ENCODE measurements around the gene IFIT3. TPM values are rescaled to one million over a fixed set of nuclear protein-coding genes. Genes with fewer than 3 reads are reported as not detected.

Gene IFIT3
- total and polyA plus RNA-seq, 9 of the 15 experiments (the other 6 are each of a cell fraction or from before 2014, with no cell fraction given), result 0.23 to 2.2 (median 0.77) TPM

DNA sequence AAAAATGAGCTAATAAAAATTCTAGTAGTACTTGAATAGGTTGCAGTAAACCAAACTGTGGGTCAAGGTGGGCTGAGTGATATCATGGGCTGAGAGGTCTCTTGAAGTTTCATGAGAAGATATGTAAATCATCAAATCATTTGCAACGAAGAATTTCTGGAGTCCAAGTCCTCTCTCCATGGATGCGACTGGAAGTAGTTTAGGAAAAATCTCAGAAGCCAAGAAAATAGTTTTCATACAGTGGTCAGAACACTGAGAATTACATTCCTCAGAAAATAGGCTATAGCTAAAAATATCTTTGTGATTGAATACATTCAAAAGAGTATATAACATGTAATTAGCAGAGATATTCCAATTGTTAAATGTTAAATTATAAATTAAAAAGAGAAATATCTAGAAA lies 61.0 kb downstream of the IFIT3 start:
- WGBS (ENCODE audit: insufficient coverage, low coverage, missing lambda C conversion rate), result 22% methylated on average over 2 of the region's 2 CpGs
- Histone ChIP-seq H3K9ac (ENCODE audit: insufficient read depth in 1 of 2, low read depth in 2 of 2, low read length in 2 of 2) (no peak overlapping the region), H3K79me2 (ENCODE audit: control insufficient read depth, insufficient read depth, low read length) (no peaks in the 10 kb centered on the region), H3K4me3 (no peak overlapping the region), H3K9me1 (ENCODE audit: control insufficient read depth, insufficient read depth, low read length) (no peaks in the 10 kb centered on the region), H3K4me1 (replicated peaks in 1 of 2; ENCODE audit: control insufficient read depth in 2 of 2, insufficient read depth in 2 of 2, low read length in 2 of 2) (peaks cover 0 to 8% of the 10 kb centered on the region in 2 experiments; a peak in 3 of 5 replicates), H3K4me2 (ENCODE audit: insufficient read depth, low read length) (no peak overlapping the region), H3K27me3 (ENCODE audit: control insufficient read depth in 2 of 2, insufficient read depth in 2 of 2, low read length in 2 of 2) (no peaks in the 10 kb centered on the region), H3K27ac (ENCODE audit: extremely low read depth, low read depth, low read length) (no peak overlapping the region), H3K36me3 (ENCODE audit: control insufficient read depth, insufficient read depth, low read length) (no peaks in the 10 kb centered on the region), H2AFZ (ENCODE audit: low read depth, low read length) (no peak overlapping the region), H4K20me1 (replicated peaks; ENCODE audit: control insufficient read depth, insufficient read depth, low read length) (no peaks in the 10 kb centered on the region), H3K9me3 (replicated peaks; ENCODE audit: control insufficient read depth, insufficient read depth, low read depth, low read length) (no peaks in the 10 kb centered on the region)
- ChIA-PET CTCF (ENCODE audit: low intra/inter-chr PET ratio) (interaction anchor here (1.0 kb wide), 1 partner anchor 171 kb away, joined by 5 read pairs; no protein-coding TSS in a partner anchor), POLR2A (interaction anchor here (0.6 kb wide), 1 partner anchor 9 kb away, joined by 3 read pairs; no protein-coding TSS in a partner anchor)
- ATAC-seq (no peak), DNase-seq (ENCODE audit: extremely low read depth in 1 of 4, low spot score in 3 of 4) (no peak), FAIRE-seq (no peak)
- in situ Hi-C loops (cut with MboI), result no loop called here
- no TSS peak for BruUV-seq (replicated peaks)
- intact Hi-C loops (cut with micrococcal nuclease), result loop anchor here (1.0 kb wide), 1 partner anchor 96 kb away; no protein-coding TSS in a partner anchor
- no peak for TF ChIP-seq ZNF778 (CRISPR knock-in tag; IDR thresholded peaks at IDR 0.05)
- TF ChIP-seq, protein P1, sequence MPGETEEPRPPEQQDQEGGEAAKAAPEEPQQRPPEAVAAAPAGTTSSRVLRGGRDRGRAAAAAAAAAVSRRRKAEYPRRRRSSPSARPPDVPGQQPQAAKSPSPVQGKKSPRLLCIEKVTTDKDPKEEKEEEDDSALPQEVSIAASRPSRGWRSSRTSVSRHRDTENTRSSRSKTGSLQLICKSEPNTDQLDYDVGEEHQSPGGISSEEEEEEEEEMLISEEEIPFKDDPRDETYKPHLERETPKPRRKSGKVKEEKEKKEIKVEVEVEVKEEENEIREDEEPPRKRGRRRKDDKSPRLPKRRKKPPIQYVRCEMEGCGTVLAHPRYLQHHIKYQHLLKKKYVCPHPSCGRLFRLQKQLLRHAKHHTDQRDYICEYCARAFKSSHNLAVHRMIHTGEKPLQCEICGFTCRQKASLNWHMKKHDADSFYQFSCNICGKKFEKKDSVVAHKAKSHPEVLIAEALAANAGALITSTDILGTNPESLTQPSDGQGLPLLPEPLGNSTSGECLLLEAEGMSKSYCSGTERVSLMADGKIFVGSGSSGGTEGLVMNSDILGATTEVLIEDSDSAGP (CRISPR knock-in tag; IDR thresholded peaks at IDR 0.05), result no peak
- no peak for TF ChIP-seq ZNF354B (CRISPR knock-in tag; IDR thresholded peaks at IDR 0.05)
- no peak for TF ChIP-seq SUPT5H (IDR thresholded peaks at IDR 0.05)
- TF ChIP-seq ZNF121 (CRISPR knock-in tag; conservative IDR thresholded peaks at IDR 0.05), result no peak
- TF ChIP-seq, protein P2, sequence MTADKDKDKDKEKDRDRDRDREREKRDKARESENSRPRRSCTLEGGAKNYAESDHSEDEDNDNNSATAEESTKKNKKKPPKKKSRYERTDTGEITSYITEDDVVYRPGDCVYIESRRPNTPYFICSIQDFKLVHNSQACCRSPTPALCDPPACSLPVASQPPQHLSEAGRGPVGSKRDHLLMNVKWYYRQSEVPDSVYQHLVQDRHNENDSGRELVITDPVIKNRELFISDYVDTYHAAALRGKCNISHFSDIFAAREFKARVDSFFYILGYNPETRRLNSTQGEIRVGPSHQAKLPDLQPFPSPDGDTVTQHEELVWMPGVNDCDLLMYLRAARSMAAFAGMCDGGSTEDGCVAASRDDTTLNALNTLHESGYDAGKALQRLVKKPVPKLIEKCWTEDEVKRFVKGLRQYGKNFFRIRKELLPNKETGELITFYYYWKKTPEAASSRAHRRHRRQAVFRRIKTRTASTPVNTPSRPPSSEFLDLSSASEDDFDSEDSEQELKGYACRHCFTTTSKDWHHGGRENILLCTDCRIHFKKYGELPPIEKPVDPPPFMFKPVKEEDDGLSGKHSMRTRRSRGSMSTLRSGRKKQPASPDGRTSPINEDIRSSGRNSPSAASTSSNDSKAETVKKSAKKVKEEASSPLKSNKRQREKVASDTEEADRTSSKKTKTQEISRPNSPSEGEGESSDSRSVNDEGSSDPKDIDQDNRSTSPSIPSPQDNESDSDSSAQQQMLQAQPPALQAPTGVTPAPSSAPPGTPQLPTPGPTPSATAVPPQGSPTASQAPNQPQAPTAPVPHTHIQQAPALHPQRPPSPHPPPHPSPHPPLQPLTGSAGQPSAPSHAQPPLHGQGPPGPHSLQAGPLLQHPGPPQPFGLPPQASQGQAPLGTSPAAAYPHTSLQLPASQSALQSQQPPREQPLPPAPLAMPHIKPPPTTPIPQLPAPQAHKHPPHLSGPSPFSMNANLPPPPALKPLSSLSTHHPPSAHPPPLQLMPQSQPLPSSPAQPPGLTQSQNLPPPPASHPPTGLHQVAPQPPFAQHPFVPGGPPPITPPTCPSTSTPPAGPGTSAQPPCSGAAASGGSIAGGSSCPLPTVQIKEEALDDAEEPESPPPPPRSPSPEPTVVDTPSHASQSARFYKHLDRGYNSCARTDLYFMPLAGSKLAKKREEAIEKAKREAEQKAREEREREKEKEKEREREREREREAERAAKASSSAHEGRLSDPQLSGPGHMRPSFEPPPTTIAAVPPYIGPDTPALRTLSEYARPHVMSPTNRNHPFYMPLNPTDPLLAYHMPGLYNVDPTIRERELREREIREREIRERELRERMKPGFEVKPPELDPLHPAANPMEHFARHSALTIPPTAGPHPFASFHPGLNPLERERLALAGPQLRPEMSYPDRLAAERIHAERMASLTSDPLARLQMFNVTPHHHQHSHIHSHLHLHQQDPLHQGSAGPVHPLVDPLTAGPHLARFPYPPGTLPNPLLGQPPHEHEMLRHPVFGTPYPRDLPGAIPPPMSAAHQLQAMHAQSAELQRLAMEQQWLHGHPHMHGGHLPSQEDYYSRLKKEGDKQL (CRISPR knock-in tag; IDR thresholded peaks at IDR 0.05; ENCODE audit: borderline replicate concordance), result no peak
- TF ChIP-seq ELF4 (CRISPR knock-in tag; IDR thresholded peaks at IDR 0.05), result no peak
- TF ChIP-seq KDM2B (CRISPR knock-in tag; IDR thresholded peaks at IDR 0.05), result no peak
- TF ChIP-seq, protein P3, sequence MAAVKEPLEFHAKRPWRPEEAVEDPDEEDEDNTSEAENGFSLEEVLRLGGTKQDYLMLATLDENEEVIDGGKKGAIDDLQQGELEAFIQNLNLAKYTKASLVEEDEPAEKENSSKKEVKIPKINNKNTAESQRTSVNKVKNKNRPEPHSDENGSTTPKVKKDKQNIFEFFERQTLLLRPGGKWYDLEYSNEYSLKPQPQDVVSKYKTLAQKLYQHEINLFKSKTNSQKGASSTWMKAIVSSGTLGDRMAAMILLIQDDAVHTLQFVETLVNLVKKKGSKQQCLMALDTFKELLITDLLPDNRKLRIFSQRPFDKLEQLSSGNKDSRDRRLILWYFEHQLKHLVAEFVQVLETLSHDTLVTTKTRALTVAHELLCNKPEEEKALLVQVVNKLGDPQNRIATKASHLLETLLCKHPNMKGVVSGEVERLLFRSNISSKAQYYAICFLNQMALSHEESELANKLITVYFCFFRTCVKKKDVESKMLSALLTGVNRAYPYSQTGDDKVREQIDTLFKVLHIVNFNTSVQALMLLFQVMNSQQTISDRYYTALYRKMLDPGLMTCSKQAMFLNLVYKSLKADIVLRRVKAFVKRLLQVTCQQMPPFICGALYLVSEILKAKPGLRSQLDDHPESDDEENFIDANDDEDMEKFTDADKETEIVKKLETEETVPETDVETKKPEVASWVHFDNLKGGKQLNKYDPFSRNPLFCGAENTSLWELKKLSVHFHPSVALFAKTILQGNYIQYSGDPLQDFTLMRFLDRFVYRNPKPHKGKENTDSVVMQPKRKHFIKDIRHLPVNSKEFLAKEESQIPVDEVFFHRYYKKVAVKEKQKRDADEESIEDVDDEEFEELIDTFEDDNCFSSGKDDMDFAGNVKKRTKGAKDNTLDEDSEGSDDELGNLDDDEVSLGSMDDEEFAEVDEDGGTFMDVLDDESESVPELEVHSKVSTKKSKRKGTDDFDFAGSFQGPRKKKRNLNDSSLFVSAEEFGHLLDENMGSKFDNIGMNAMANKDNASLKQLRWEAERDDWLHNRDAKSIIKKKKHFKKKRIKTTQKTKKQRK (IDR thresholded peaks at IDR 0.05; ENCODE audit: borderline replicate concordance, low read depth, low read length), result no peak
- no peak for TF ChIP-seq SMAD4 (CRISPR knock-in tag; conservative IDR thresholded peaks at IDR 0.05)

Measured in K562 (cell line).